ENCODE data around the gene KRT32. TPM values are rescaled to one million over a fixed set of nuclear protein-coding genes. Genes with fewer than 3 reads are reported as not detected.

The KRT32 gene
- total RNA-seq, 1 experiment from 2014 or later = 0.72 TPM

DNA sequence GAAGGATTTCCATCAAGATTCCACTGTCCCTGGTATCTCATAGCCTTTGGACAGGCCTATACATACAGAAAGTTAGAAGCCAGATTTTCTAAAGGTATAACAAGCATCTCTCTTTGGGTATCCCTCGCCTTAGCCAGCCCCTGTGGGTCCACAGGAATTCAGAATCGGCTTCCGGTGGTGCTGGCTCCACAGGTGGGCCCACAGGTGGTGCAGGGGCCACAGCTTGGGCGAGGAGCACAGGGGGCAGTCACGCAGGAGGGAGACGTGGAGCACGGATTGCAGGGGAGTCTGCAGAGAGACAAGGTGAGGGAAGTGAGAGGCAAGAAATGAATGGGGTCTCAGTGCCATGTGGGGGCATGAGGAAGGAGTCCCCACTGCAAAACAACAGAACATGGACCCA, 29.9 kb downstream of the KRT32 start:
- Histone ChIP-seq H3K4me1 (ENCODE audit: control insufficient read depth, insufficient read depth, low read length) (no peaks in the 10 kb centered on the region), H3K4me3 (ENCODE audit: low read depth in 2 of 2, low read length in 2 of 2) (no peak overlapping the region), H3K36me3 (ENCODE audit: control insufficient read depth, insufficient read depth, low read length) (no peaks in the 10 kb centered on the region), H3K27me3 (ENCODE audit: control insufficient read depth, insufficient read depth, low read length) (no peaks in the 10 kb centered on the region), H3K9me3 (ENCODE audit: control insufficient read depth, insufficient read depth, low read depth, low read length) (no peaks in the 10 kb centered on the region), H3K27ac (ENCODE audit: low read length) (no peak overlapping the region)
- CTCF ChIA-PET = no interaction called here
- POLR2A ChIA-PET = no interaction called here
- TF ChIP-seq, protein P1, sequence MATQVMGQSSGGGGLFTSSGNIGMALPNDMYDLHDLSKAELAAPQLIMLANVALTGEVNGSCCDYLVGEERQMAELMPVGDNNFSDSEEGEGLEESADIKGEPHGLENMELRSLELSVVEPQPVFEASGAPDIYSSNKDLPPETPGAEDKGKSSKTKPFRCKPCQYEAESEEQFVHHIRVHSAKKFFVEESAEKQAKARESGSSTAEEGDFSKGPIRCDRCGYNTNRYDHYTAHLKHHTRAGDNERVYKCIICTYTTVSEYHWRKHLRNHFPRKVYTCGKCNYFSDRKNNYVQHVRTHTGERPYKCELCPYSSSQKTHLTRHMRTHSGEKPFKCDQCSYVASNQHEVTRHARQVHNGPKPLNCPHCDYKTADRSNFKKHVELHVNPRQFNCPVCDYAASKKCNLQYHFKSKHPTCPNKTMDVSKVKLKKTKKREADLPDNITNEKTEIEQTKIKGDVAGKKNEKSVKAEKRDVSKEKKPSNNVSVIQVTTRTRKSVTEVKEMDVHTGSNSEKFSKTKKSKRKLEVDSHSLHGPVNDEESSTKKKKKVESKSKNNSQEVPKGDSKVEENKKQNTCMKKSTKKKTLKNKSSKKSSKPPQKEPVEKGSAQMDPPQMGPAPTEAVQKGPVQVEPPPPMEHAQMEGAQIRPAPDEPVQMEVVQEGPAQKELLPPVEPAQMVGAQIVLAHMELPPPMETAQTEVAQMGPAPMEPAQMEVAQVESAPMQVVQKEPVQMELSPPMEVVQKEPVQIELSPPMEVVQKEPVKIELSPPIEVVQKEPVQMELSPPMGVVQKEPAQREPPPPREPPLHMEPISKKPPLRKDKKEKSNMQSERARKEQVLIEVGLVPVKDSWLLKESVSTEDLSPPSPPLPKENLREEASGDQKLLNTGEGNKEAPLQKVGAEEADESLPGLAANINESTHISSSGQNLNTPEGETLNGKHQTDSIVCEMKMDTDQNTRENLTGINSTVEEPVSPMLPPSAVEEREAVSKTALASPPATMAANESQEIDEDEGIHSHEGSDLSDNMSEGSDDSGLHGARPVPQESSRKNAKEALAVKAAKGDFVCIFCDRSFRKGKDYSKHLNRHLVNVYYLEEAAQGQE (IDR thresholded peaks at IDR 0.05; ENCODE audit: insufficient read depth in 1 of 2, low read depth in 2 of 2, low read length in 1 of 2) = no peak
- TF ChIP-seq POLR2AphosphoS5 (IDR thresholded peaks at IDR 0.05; ENCODE audit: low read depth, low read length) (no peak), SIN3A (IDR thresholded peaks at IDR 0.05; ENCODE audit: borderline replicate concordance, insufficient read depth, low read depth, low read length) (no peak), TCF7L2 (IDR thresholded peaks at IDR 0.05; ENCODE audit: low read depth, low read length) (no peak)
- TF ChIP-seq, protein P2, sequence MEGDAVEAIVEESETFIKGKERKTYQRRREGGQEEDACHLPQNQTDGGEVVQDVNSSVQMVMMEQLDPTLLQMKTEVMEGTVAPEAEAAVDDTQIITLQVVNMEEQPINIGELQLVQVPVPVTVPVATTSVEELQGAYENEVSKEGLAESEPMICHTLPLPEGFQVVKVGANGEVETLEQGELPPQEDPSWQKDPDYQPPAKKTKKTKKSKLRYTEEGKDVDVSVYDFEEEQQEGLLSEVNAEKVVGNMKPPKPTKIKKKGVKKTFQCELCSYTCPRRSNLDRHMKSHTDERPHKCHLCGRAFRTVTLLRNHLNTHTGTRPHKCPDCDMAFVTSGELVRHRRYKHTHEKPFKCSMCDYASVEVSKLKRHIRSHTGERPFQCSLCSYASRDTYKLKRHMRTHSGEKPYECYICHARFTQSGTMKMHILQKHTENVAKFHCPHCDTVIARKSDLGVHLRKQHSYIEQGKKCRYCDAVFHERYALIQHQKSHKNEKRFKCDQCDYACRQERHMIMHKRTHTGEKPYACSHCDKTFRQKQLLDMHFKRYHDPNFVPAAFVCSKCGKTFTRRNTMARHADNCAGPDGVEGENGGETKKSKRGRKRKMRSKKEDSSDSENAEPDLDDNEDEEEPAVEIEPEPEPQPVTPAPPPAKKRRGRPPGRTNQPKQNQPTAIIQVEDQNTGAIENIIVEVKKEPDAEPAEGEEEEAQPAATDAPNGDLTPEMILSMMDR (IDR thresholded peaks at IDR 0.05) = no peak
- ATAC-seq (no peak), DNase-seq (ENCODE audit: low read depth, low spot score) (no peak)
- intact Hi-C loops (cut with micrococcal nuclease; ENCODE audit: unreplicated experiment) (no loop called here), in situ Hi-C loops (cut with HindIII; ENCODE audit: low pct_unique_long_range_greater_than_20kb, low sequenced_read_pairs) (no loop called here)
- no TSS peak for BruUV-seq (replicated peaks)

DNA sequence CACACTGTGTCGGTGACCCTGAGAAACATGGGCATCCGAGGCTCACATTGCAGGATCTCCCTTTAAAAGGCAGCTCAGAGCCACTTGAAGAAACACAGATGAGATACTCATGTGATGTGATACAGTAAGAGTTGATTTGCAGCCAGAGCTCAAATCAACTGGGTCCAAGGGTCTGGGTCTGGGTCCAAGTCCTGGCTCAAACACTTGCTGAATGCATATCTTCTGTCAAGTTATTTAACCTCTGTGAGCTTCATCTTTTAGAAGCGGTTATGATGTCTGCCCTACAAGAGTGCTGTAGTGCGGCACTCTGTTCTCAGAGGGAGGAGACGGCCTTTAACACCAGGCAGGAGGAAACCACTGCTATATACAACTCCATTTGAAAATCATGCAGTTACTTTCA, 32.8 kb downstream of the KRT32 start:
- no peak overlapping the region for H3K27ac ChIP-seq (ENCODE audit: low read length)
- H3K27me3 ChIP-seq (ENCODE audit: control insufficient read depth, insufficient read depth, low read length) = no peaks in the 10 kb centered on the region
- ChIA-PET POLR2A (no interaction called here), CTCF (no interaction called here)
- TF ChIP-seq, protein P2 (IDR thresholded peaks at IDR 0.05) = no peak
- no peak for TF ChIP-seq SIN3A (IDR thresholded peaks at IDR 0.05; ENCODE audit: borderline replicate concordance, insufficient read depth, low read depth, low read length)
- TF ChIP-seq, protein P1 (IDR thresholded peaks at IDR 0.05; ENCODE audit: insufficient read depth in 1 of 2, low read depth in 2 of 2, low read length in 1 of 2) = no peak
- TF ChIP-seq TCF7L2 (IDR thresholded peaks at IDR 0.05; ENCODE audit: low read depth, low read length) = no peak
- no peak for TF ChIP-seq POLR2AphosphoS5 (IDR thresholded peaks at IDR 0.05; ENCODE audit: low read depth, low read length)
- no peaks in the 10 kb centered on the region for H3K36me3 ChIP-seq (ENCODE audit: control insufficient read depth, insufficient read depth, low read length)
- no peaks in the 10 kb centered on the region for H3K4me1 ChIP-seq (ENCODE audit: control insufficient read depth, insufficient read depth, low read length)
- DNase-seq (ENCODE audit: low read depth, low spot score) = no peak
- H3K9me3 ChIP-seq (ENCODE audit: control insufficient read depth, insufficient read depth, low read depth, low read length) = no peaks in the 10 kb centered on the region
- intact Hi-C loops (cut with micrococcal nuclease; ENCODE audit: unreplicated experiment) = no loop called here
- H3K4me3 ChIP-seq (ENCODE audit: low read depth in 2 of 2, low read length in 2 of 2) = no peak overlapping the region
- no TSS peak for BruUV-seq (replicated peaks)
- in situ Hi-C loops (cut with HindIII; ENCODE audit: low pct_unique_long_range_greater_than_20kb, low sequenced_read_pairs) = no loop called here
- ATAC-seq = no peak

Measured in Panc1 (cell line).